HG03442 (cell line): ENCODE results near the gene ARHGAP29.

ENCODE experiments used
- ATAC-seq: cut with Tn5 transposase; IDR thresholded peaks from one replicate; pipeline ENCODE4 v1.9.1; 2021; ENCODE audit warnings: mild to moderate bottlenecking, moderate library complexity; ENCODE audit not compliant: unreplicated experiment

The ARHGAP29 gene

GRCh38 chr1:94237291-94238226, at the start of gene ARHGAP29:
ARHGAP29 (minus strand) TSS chr1:94237584; CDS start chr1:94231611, 5,973 bp downstream.
- peak; percentile 75 for ATAC-seq

GRCh38 chr1:94286864-94287437, 49.6 kb upstream of the ARHGAP29 start:
- ATAC-seq, result no peak

GRCh38 chr1:94285031-94285654, 47.8 kb upstream of the ARHGAP29 start:
- ATAC-seq, result no peak

GRCh38 chr1:94284476-94284875, 47.1 kb upstream of the ARHGAP29 start:
- ATAC-seq, result peak; percentile 85

- no peak for ATAC-seq
Observed at GRCh38 chr1:94283462-94283861, 46.1 kb upstream of the ARHGAP29 start.

- ATAC-seq, result no peak
Observed at GRCh38 chr1:94282143-94282711, 44.8 kb upstream of the ARHGAP29 start.

GRCh38 chr1:94281361-94282142, 44.2 kb upstream of the ARHGAP29 start:
- ATAC-seq, result no peak

- ATAC-seq, result no peak
Observed at GRCh38 chr1:94280541-94280940, 43.2 kb upstream of the ARHGAP29 start.

GRCh38 chr1:94279462-94279861, 42.1 kb upstream of the ARHGAP29 start:
- no peak for ATAC-seq

GRCh38 chr1:94279038-94279437, 41.7 kb upstream of the ARHGAP29 start:
- ATAC-seq, result no peak

GRCh38 chr1:94276988-94277434, 39.6 kb upstream of the ARHGAP29 start:
- no peak for ATAC-seq

GRCh38 chr1:94275083-94275482, 37.7 kb upstream of the ARHGAP29 start:
- no peak for ATAC-seq

- no peak for ATAC-seq
Observed at GRCh38 chr1:94274561-94274960, 37.2 kb upstream of the ARHGAP29 start.

GRCh38 chr1:94273111-94273510, 35.7 kb upstream of the ARHGAP29 start:
- ATAC-seq, result no peak

- no peak for ATAC-seq
Observed at GRCh38 chr1:94272388-94272787, 35.0 kb upstream of the ARHGAP29 start.

- ATAC-seq, result no peak
Observed at GRCh38 chr1:94271373-94271772, 34.0 kb upstream of the ARHGAP29 start.

GRCh38 chr1:94270801-94271203, 33.4 kb upstream of the ARHGAP29 start:
- no peak for ATAC-seq

GRCh38 chr1:94269921-94270320, 32.5 kb upstream of the ARHGAP29 start:
- no peak for ATAC-seq

GRCh38 chr1:94265906-94266305, 28.5 kb upstream of the ARHGAP29 start:
- no peak for ATAC-seq

- no peak for ATAC-seq
Observed at GRCh38 chr1:94265011-94265422, 27.6 kb upstream of the ARHGAP29 start.
